GM21576 (cell line): ENCODE data around the gene SLC35A4.
"Not testable (repeated sequence)": the region's sequence is repeated elsewhere in the genome, so short reads cannot be mapped to it uniquely, and the experiment has no call there.

ENCODE experiments used
- ATAC-seq: cut with Tn5 transposase; IDR thresholded peaks from one replicate; pipeline ENCODE4 v1.9.1; 2021; ENCODE audit warnings: mild to moderate bottlenecking, moderate library complexity; ENCODE audit not compliant: unreplicated experiment

Gene SLC35A4

DNA sequence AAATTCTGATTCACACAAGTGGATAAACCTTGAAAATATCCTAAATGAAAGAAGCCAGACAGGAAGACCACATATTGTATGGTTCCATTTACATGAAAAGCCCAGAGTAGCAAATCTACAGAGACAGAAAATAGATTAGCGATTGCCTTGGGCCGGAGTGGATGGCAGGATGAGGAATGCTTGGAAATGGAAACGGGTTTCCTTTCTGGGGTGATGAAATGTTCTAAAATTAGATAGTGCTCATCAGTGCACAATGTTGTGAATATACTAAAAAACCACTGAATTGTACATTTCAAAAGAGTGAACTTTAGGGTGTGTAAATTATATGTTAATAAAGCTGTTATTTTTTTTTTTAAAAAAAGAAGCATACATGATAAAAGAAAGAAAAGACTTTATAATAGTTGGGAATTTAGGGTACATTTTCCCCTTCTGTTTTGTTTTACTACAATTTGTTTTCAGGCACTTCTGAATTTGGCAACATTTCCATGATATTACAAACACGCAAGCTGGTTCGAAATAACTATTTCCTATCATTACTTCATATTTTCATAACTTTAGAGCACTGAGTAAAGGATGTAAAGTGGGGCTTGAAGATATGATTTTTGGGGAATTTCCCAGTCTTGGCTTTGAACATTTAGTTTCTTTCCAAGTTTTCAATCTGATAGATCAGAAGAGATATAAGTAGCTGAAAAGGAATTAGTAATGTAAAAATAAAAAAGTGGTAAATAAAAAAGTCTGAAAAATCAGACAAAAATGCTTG is 23.9 kb downstream of the SLC35A4 start:
- ATAC-seq, result no peak

DNA sequence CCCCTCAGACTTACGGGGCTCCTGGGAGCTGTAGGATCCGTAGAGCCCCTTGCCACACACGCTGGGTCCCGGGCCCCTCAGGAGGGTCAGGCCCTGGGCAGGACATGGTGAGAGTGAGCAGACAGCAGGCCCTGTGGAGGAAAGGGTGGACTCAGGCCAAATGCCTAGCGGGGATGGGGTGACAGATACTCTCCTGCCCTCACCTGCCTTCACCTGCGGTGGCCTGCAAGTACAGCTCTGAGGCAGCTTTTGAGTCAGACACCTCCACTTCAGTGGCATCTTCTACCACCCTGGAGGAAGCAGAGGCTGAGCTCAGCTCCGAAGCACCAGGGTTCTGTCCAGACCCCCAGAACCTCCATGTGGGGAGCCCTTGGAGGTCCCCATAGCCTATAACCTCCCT is 26.2 kb downstream of the SLC35A4 start:
- no peak for ATAC-seq

DNA sequence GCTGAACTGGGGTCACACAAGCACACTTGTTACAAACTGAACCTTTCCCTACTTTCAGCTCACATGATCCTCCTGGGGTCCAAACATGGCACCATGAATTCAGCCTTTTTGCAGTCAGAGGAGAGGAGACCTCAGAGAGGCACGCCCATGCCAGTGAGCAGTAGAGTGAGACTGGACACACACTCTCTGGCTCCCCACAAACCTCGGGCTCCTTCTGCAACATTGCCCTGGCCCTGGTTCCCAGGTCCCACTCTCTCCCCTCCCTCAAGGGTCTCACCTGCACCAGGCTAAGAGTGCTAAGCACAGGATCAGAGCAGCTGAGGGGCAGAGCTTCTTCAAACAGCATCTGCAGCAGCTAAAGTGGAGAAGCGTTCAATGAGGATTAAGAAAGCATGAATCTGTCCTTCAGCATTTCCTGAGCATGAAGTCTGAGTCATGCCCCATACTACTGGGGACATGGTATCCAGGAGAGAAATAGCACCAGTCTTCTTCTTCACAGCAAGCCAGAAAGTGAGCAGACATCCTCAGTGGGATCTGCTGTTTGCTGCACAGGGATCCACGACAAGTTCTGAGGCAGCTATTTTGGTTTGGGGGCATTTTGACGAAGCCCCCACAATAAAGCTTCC is 27.2 kb downstream of the SLC35A4 start:
- no peak for ATAC-seq

DNA sequence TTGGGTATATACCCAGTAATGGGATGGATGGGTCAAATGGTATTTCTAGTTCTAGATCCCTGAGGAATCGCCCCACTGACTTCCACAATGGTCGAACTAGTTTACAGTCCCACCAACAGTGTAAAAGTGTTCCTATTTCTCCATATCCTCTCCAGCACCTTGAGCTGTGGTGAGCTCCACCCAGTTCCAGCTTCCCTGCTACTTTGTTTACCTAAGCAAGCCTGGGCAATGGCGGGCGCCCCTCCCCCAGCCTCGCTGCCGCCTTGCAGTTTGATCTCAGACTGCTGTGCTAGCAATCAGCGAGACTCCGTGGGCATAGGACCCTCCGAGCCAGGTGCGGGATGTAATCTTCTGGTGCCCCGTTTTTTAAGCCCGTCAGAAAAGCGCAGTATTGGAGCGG is 28.4 kb downstream of the SLC35A4 start:
- not testable (repeated sequence) for ATAC-seq

DNA sequence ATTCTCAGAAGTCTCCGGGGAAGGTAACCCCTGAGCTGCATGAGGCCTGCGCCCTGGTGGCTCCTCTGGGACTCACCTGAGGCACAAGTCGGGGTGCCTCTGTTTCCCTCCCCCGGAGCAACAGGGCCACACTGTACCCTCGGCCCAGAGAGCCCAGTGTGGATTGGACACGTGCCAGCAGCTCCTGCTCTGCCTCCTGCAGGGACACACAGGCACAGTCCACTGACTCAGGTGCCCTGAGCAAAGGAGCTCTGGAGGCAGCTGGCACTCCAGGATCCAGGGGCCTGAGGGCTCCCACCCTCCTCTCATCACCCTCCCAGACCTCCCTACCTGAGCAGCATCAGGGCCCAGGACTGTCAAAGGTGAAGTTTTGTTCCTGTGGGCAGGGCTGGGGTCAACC is 29.5 kb downstream of the SLC35A4 start:
- no peak for ATAC-seq

DNA sequence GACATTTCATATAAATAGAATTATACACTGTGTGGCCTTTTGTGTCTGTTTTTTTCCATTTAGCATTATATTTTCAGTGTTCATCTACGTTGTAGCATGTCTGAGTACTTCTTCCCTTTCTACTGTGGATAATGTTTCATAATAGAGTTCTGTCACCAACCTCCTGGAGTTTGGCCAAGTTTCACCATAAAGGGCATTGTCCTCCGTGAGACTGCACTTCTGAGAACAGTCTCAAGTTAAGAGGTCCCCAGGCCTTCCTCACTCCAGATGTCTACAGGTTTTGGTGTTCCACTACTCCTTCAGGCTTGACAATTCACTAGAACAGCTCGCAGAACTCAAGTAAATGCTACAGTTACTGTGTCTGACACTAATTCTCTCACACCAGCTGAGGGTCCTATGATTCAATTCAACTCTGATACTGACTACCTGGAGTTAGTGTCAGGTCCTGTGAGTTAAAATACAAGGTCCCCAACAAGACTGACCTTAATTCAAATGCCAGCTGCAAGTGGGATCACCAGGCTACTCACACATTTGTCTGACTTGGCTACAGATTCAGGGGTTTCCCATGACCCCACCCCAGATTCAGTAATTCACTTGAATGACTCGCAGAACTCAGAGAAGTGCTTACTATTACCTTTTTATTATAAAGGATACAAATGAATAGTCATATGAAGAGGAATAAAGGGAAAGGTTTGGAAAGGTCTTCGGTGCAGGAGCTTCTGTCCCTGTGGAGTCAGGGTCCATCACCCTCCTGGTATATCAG is 31.1 kb downstream of the SLC35A4 start:
- no peak for ATAC-seq

DNA sequence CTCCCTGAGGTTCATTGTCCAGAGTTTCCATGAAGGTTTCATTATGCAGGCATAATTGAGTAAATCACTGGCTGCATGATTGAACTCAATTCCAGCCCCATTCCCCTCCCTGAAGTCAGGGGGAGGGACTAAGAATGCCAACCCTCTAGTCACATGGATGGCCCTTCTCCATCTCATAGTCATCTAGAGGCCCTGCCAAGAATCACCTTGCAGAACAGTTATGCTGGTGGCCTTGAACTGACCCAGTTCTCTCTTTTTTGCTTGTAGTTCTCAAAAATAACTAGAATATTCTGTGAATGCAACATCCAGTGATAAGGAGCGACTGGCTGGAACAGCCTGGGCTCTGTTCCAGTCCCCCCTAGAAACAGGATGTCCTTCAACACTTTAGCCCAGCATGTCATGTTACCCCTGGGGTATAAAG is 31.7 kb downstream of the SLC35A4 start:
- ATAC-seq, result no peak

DNA sequence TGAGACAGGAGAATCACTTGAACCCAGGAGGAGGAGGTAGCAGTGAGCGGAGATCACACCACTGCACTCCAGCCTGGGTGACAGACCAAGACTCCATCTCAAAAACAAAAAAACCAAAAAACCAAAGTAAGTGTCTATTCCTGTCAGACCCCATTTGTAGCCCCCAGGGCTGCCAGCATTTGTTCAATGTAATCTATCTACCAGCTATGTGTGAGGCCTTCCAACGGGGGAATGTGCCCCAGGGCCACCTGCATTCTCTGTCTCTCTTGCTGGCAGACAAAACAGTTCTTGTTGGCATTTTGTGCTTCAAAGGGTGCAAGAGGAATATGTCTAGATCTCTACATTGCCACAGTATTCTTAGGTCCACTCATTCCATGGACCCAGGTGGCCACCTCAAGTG is 34.2 kb downstream of the SLC35A4 start:
- ATAC-seq, result no peak

DNA sequence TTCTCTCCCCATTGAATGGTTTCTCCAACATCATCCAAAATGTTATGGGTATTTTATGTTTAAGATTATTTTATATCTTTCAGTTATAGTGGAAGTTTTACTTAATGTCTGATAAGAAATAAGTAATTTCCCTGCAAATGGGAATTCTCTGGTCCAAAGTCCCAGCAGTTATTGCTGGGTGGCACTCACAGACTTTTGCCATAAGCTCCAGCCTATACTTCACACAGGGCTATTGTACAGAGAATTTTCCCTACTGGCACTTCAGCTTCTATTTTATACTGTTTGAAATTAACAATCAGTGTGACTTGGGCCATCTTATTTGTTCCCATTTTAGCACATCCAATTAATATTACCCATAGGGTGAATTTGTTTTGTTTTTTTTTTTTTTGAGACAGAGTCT is 35.5 kb downstream of the SLC35A4 start:
- no peak for ATAC-seq

DNA sequence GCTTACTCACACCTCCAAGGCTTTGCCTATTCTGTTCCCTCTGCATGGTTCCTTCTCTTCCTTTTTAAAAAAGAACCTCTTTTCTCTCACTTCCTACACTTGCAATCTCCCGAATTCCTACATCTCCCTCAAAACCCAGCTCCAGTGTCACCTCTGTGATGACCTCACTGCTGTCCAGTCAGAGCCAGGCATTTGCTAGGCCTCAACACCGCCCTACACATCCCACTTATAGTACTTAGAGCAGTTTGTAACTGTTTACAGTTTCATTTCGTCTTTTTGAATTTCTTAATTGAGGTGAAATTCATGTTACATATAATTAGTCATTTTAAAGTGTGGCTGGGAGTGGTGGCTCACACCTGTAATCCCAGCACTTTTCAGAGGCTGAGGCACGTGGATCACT is 37.5 kb downstream of the SLC35A4 start:
- no peak for ATAC-seq

DNA sequence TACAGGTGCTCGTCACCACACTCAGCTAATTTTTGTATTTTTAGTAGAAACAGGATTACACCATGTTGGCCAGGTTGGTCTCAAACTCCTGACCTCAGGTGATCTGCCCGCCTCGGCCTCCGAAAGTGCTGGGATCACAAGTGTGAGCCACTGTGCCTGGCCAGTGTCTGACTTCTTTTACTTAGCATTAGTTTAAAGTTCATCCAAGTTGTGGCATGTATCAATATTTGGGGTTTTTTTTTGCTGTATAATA is 38.7 kb downstream of the SLC35A4 start:
- not testable (repeated sequence) for ATAC-seq

DNA sequence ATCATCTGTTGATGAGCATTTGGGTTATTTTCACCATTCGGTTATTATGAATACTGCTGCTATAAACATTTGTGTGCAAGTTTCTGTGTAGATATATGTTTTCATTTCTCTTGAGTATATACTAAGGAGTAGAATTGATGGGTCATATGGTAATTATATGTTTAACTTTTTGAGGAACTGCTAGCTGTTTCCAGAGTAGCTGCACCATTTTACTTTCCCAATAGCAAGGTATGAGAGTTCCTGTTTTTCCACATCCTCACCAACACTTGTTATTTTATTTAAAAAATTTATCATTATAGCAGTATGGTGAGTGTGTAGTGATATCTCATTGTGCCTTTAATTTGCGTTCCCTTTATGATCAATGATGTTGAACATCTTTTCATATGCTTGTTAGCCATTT is 39.1 kb downstream of the SLC35A4 start:
- ATAC-seq, result no peak

DNA sequence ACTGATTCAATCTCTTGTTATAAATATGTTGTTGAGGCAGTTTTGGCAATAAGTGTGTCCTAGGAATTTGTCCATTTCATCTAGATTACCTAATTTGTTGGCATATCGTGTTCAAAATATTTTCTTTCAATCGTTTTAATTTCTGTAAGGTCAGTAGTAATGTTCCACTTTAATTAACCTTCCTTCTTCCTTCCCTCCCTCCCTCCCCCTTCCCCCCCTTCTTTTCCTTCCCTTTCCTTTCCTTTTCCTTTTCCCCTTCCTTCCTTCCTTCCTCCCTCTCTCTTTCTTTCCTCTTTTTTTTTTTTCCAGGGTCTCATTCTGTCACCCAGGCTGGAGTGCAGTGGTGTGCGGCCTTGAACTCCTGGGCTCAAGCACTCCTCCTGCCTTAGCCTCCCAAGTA is 41.3 kb downstream of the SLC35A4 start:
- ATAC-seq, result no peak

DNA sequence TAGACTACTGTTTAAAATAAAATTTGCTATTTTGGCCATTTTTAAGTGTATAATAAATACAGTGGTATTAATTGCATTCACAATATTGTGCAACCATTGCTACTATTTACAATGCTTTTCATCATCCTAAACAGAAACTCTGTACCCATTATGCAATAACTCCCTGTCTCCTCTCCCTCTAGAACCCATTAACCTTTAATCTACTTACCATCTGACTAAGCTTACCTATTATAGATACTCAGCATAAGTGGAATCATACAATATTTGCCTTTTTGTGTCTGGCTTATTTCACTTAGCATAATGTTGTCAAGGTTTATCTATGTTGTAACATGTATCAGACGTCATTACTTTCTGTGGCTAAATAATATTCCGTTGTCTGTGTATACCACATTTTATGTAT is 42.4 kb downstream of the SLC35A4 start:
- ATAC-seq, result no peak

DNA sequence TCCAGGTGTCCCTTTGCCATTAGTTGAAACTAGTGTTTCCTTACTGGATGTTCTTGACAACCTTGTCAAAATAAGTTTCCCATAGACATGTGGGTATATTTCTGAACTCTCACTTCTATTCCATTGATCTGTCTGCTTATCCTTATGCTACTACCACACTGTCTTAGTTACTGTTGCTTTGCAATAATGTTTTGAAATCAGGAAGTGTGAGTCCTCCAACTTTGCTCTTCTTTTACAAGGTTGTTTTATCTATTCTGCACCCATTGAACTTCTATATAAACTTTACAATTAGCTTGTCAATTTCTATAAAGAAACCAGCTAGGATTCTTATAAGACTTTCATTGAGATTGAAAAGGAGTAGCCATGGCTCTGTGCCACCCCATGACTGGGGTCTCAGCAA is 44.1 kb downstream of the SLC35A4 start:
- no peak for ATAC-seq

DNA sequence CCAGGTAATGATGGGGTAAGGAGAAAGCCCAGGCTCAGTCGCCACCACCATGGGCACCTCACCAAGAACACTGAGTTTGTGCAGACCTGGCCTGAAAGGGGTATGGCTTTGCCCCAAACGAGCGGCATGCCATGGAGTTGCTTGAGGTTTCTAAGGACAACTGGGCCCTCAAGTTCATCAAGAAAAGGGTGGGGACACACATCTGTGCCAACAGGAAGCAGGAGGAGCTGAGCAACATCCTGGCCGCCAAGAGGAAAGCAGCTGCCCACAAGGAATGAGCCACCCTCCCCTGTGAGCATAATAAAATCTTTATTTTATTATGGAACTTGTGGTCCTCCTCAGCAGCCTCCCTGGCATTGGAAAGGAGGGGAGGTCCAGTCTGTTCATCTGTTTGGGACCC is 44.5 kb downstream of the SLC35A4 start:
- ATAC-seq, result no peak

DNA sequence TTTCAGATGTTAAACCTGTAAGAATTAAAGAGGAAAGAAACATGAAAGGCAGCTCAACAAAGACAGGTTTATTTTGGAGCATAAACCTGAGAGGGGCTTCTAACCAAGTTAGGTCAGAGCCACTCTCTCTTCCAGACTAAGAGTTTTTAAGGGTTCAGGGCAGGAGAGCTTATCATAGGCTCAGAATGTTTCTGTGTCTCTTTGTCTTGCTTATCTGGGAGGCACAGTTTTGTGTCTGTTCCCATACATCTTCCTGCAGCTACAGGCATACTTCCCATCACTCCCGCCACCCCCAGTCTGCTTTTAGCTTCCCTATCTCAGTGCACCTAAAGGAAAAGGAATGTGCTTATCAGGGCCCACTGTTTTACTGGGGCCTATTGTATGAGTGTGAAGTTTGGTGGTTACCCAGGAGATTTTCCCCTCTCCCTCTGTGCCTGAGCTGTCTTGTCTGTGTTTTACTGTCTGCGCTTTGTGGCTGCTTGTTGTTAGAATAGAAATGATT is 46.4 kb downstream of the SLC35A4 start:
- ATAC-seq, result no peak
